Neuron (in vitro differentiated cells): ENCODE results near the gene TMC8.
"Not testable (repeated sequence)": the region's sequence is repeated elsewhere in the genome, so short reads cannot be mapped to it uniquely, and the experiment has no call there.

Source experiments
- H2AFZ ChIP-seq: one replicate; pipeline ENCODE4 v1.6.1; 2013; ENCODE audit warnings: low read depth, mild to moderate bottlenecking, inconsistent platforms, low read length, moderate library complexity
- H3K27me3 ChIP-seq: one replicate; pipeline ENCODE4 v1.6.1; 2013; ENCODE audit warnings: low read length; ENCODE audit not compliant: insufficient read depth
- H3K36me3 ChIP-seq: one replicate; pipeline ENCODE4 v1.6.1; 2013; ENCODE audit warnings: low read length; ENCODE audit not compliant: insufficient read depth
- H3K4me1 ChIP-seq: one replicate; pipeline ENCODE4 v1.6.1; 2013; ENCODE audit warnings: low read length; ENCODE audit not compliant: insufficient read depth
- H3K4me3 ChIP-seq: 2 replicates; pipeline ENCODE4 v1.5.1; 2013; ENCODE audit warnings: mild to moderate bottlenecking, low read length, moderate library complexity
- H3K9me3 ChIP-seq: one replicate; pipeline ENCODE4 v1.6.1; 2013; ENCODE audit warnings: low read length

Gene TMC8

GRCh38 chr17:78130437-78131101, at the start of gene TMC8:
Gene TMC8, plus strand, starts transcription at chr17:78130771. Its CDS starts 818 bp downstream, at chr17:78131589.
- H3K4me1 ChIP-seq = peaks cover 11% of the 10 kb centered on the region
- H3K27me3 ChIP-seq = peaks cover 39% of the 10 kb centered on the region
- H3K9me3 ChIP-seq = no peaks in the 10 kb centered on the region
- no peak within 1 kb of the TSS for H2AFZ ChIP-seq
- no peaks in the 10 kb centered on the region for H3K36me3 ChIP-seq
- H3K4me3 ChIP-seq = no peak within 1 kb of the TSS

- Histone ChIP-seq H3K36me3 (peaks cover 71% of the 10 kb centered on the region), H3K4me1 (peaks cover 10% of the 10 kb centered on the region), H3K4me3 (no peak overlapping the region), H3K27me3 (no peaks in the 10 kb centered on the region), H3K9me3 (no peaks in the 10 kb centered on the region), H2AFZ (no peak overlapping the region)
These were observed 49.0 kb upstream of the TMC8 start for GRCh38 chr17:78081551-78081950.

- H2AFZ ChIP-seq, H3K27me3 ChIP-seq, H3K4me3 ChIP-seq, H3K4me1 ChIP-seq, H3K9me3 ChIP-seq: not testable (repeated sequence)
- H3K36me3 ChIP-seq = peaks cover 71% of the 10 kb centered on the region
These were observed 48.2 kb upstream of the TMC8 start for GRCh38 chr17:78082355-78082872.

- Histone ChIP-seq H3K27me3 (no peaks in the 10 kb centered on the region), H3K4me3 (no peak overlapping the region), H3K4me1 (peaks cover 10% of the 10 kb centered on the region), H2AFZ (no peak overlapping the region), H3K36me3 (peaks cover 71% of the 10 kb centered on the region), H3K9me3 (no peaks in the 10 kb centered on the region)
These were observed 47.6 kb upstream of the TMC8 start for GRCh38 chr17:78082988-78083387.

GRCh38 chr17:78086740-78087139, 43.8 kb upstream of the TMC8 start:
- Histone ChIP-seq H3K4me3 (no peak overlapping the region), H3K9me3 (no peaks in the 10 kb centered on the region), H2AFZ (no peak overlapping the region), H3K27me3 (no peaks in the 10 kb centered on the region), H3K4me1 (peaks cover 6% of the 10 kb centered on the region), H3K36me3 (peaks cover 72% of the 10 kb centered on the region)

- Histone ChIP-seq H3K4me3 (no peak overlapping the region), H3K36me3 (peaks cover 81% of the 10 kb centered on the region), H3K27me3 (no peaks in the 10 kb centered on the region), H3K4me1 (no peaks in the 10 kb centered on the region), H2AFZ (no peak overlapping the region), H3K9me3 (no peaks in the 10 kb centered on the region)
These were observed 42.0 kb upstream of the TMC8 start for GRCh38 chr17:78088529-78088928.

GRCh38 chr17:78089576-78090281, 40.8 kb upstream of the TMC8 start:
- peaks cover 84% of the 10 kb centered on the region for H3K36me3 ChIP-seq
- no peaks in the 10 kb centered on the region for H3K4me1 ChIP-seq
- H3K4me3 ChIP-seq = no peak overlapping the region
- no peak overlapping the region for H2AFZ ChIP-seq
- H3K9me3 ChIP-seq = no peaks in the 10 kb centered on the region
- H3K27me3 ChIP-seq = no peaks in the 10 kb centered on the region

- Histone ChIP-seq H3K36me3 (peaks cover 92% of the 10 kb centered on the region), H3K27me3 (no peaks in the 10 kb centered on the region), H3K9me3 (peaks cover under 1% of the 10 kb centered on the region), H3K4me1 (no peaks in the 10 kb centered on the region), H3K4me3 (no peak overlapping the region), H2AFZ (no peak overlapping the region)
These were observed 37.7 kb upstream of the TMC8 start for GRCh38 chr17:78092794-78093324.

- H3K4me3 ChIP-seq = no peak overlapping the region
- peaks cover 94% of the 10 kb centered on the region for H3K36me3 ChIP-seq
- H2AFZ ChIP-seq = no peak overlapping the region
- peaks cover 13% of the 10 kb centered on the region for H3K9me3 ChIP-seq
- H3K4me1 ChIP-seq = no peaks in the 10 kb centered on the region
- H3K27me3 ChIP-seq = no peaks in the 10 kb centered on the region
These were observed 35.5 kb upstream of the TMC8 start for GRCh38 chr17:78095035-78095434.

- Histone ChIP-seq H3K36me3 (peaks cover 90% of the 10 kb centered on the region), H2AFZ (no peak overlapping the region), H3K27me3 (no peaks in the 10 kb centered on the region), H3K4me3 (no peak overlapping the region), H3K9me3 (peaks cover 17% of the 10 kb centered on the region), H3K4me1 (no peaks in the 10 kb centered on the region)
These were observed 34.5 kb upstream of the TMC8 start for GRCh38 chr17:78096093-78096492.

GRCh38 chr17:78101112-78101511, 29.5 kb upstream of the TMC8 start:
- Histone ChIP-seq H3K4me3 (no peak overlapping the region), H2AFZ (no peak overlapping the region), H3K36me3 (peaks cover 79% of the 10 kb centered on the region), H3K27me3 (no peaks in the 10 kb centered on the region), H3K9me3 (peaks cover 17% of the 10 kb centered on the region), H3K4me1 (no peaks in the 10 kb centered on the region)

GRCh38 chr17:78101542-78101941, 29.0 kb upstream of the TMC8 start:
- H3K9me3 ChIP-seq = peaks cover 17% of the 10 kb centered on the region
- H3K4me1 ChIP-seq = no peaks in the 10 kb centered on the region
- H3K27me3 ChIP-seq = no peaks in the 10 kb centered on the region
- H2AFZ ChIP-seq = no peak overlapping the region
- peaks cover 75% of the 10 kb centered on the region for H3K36me3 ChIP-seq
- H3K4me3 ChIP-seq = no peak overlapping the region

- peaks cover 13% of the 10 kb centered on the region for H3K9me3 ChIP-seq
- H3K27me3 ChIP-seq = no peaks in the 10 kb centered on the region
- H3K36me3 ChIP-seq = peaks cover 61% of the 10 kb centered on the region
- H3K4me3 ChIP-seq = no peak overlapping the region
- no peaks in the 10 kb centered on the region for H3K4me1 ChIP-seq
- H2AFZ ChIP-seq = no peak overlapping the region
These were observed 27.3 kb upstream of the TMC8 start for GRCh38 chr17:78103311-78103710.
